Mucosa of rectum (tissue), 2 donors: ENCODE data around the gene FZD7.

Source experiments
- H3K27ac ChIP-seq, 2 donors: one replicate each; pipeline ENCODE4 v1.7.0; 2013; ENCODE audit warnings: inconsistent platforms in 2 of 2, low read depth in 2 of 2, low read length in 2 of 2
- H3K27me3 ChIP-seq, 2 donors: one replicate each; pipeline ENCODE4 v1.7.0; 2013; ENCODE audit warnings: low read length in 2 of 2; ENCODE audit not compliant: control insufficient read depth in 2 of 2, insufficient read depth in 2 of 2
- H3K36me3 ChIP-seq, 2 donors: one replicate each; pipeline ENCODE4 v1.7.0; 2013; ENCODE audit warnings: low read length in 2 of 2; ENCODE audit not compliant: control insufficient read depth in 2 of 2, insufficient read depth in 2 of 2
- H3K4me1 ChIP-seq, 2 donors: one replicate each; pipeline ENCODE4 v1.7.0; 2013; ENCODE audit warnings: low read length in 2 of 2, mild to moderate bottlenecking in 1 of 2; ENCODE audit not compliant: control insufficient read depth in 2 of 2, insufficient read depth in 2 of 2
- H3K4me3 ChIP-seq, 2 donors: one replicate each; pipeline ENCODE4 v1.7.0; 2013; ENCODE audit warnings: low read length in 2 of 2
- H3K9ac ChIP-seq, 2 donors: one replicate each; pipeline ENCODE4 v1.7.0; 2013; ENCODE audit warnings: low read length in 2 of 2, low read depth in 1 of 2, mild to moderate bottlenecking in 1 of 2
- H3K9me3 ChIP-seq, 2 donors: one replicate each; pipeline ENCODE4 v1.7.0; 2013; ENCODE audit warnings: low read length in 2 of 2; ENCODE audit not compliant: control insufficient read depth in 2 of 2
- donor health status: healthy.
- donor health status: Normal muscosa, but diverticular disease.

FZD7 gene

DNA sequence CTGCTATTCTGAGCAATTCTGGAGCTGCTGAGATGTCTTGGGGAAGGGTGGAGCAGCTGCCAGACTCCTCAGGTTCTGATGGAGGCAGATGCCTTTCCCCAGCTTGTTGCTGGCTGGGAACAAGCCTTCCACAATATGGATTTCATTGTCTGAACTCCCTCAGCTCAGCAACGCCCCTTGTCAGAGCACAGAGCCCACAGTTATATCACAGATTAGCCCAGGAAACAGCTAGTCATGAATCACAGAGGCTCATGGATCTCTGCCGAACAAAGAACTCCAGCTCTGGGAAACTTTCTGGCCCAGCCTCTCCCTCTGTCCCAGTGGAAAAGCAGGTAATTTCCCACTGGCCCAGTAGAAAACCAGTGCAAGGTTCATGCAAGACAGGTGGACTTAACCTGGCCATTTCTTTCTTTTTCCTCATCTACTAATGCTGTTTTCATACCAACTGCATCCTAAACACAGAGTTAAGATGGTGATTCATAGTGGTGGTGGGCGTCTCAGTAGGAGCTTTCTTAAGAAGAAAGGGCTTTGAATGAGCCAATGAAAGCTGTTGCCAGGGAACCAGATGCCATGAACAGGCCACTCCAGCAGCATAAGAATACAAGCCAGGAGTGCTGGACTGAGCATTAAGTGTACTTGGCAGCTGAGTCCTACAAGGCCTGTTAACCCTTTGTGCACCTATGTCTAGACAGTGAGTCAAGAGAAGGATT lies 30.7 kb downstream of the FZD7 start:
- H3K27ac ChIP-seq, result peak overlapping the region in 1 of 2 donors; percentile 20
- H3K36me3 ChIP-seq, result no peaks in the 10 kb centered on the region
- no peak overlapping the region for H3K9ac ChIP-seq
- H3K9me3 ChIP-seq, result no peaks in the 10 kb centered on the region
- no peak overlapping the region for H3K4me3 ChIP-seq
- H3K27me3 ChIP-seq, result no peaks in the 10 kb centered on the region
- peaks cover 6 to 11% of the 10 kb centered on the region in 2 donors for H3K4me1 ChIP-seq

DNA sequence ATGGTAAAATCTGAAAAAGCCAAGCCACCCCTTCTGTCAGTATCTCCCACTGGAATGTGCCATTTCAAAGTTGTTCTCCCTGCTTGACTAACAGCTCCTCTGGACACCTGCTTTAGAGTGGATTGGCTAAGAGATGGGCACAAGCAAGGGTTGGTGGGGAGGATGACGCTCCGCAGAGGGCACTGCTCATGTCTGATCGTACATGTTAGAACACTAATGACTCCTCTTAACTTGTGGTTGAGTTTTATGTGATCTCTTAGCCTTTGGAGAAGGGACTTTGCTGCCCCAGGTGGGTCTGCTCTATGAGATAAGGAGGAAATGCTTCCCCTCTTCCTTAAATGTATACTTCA lies 31.2 kb downstream of the FZD7 start:
- Histone ChIP-seq H3K27ac (no peak overlapping the region), H3K4me3 (no peak overlapping the region), H3K9ac (no peak overlapping the region), H3K27me3 (no peaks in the 10 kb centered on the region), H3K9me3 (no peaks in the 10 kb centered on the region), H3K4me1 (peaks cover 11 to 15% of the 10 kb centered on the region in 2 donors), H3K36me3 (no peaks in the 10 kb centered on the region)

DNA sequence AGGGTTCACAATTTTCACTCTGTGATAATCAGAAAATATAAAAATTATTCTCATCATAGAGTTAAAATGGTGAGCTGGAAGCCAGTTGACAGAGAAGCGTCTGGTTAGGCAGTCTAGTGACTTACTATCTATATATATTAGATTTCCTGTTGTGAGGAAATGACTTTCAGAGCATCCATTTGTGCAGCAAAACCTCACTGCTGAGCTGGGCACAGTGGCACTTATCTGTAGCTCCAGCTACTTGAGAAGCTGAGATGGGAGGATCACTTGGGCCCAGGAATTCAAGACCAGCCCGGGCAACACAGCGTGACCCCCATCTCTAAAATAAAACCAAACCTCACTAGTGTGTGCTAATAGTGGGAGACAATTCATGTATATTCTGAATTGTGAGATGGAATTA lies 32.2 kb downstream of the FZD7 start:
- Histone ChIP-seq H3K27ac (no peak overlapping the region), H3K4me1 (peaks cover 17 to 18% of the 10 kb centered on the region in 2 donors), H3K9ac (no peak overlapping the region), H3K9me3 (no peaks in the 10 kb centered on the region), H3K4me3 (no peak overlapping the region), H3K36me3 (no peaks in the 10 kb centered on the region), H3K27me3 (no peaks in the 10 kb centered on the region)

DNA sequence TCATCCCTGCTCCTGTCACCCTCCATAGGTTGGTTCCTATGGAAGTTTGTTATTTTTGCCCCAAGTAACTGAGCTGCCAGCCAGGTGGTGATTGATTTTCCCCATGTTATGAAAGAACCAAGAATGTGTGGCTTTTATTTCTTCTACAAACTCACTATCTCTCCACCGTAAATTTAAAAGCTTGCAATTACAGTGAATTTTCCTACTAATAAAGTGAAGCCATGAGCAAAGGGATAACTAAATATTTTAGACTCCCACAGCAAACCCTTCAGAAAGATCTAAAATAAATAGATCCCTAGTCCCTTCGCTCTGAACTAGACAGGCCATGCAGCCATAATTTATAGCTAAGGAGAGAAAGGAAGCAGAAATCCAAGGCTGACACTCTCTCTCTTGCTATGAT lies 33.2 kb downstream of the FZD7 start:
- Histone ChIP-seq H3K36me3 (no peaks in the 10 kb centered on the region), H3K4me1 (peaks cover 17 to 18% of the 10 kb centered on the region in 2 donors), H3K4me3 (no peak overlapping the region), H3K27ac (no peak overlapping the region), H3K9ac (no peak overlapping the region), H3K27me3 (no peaks in the 10 kb centered on the region), H3K9me3 (no peaks in the 10 kb centered on the region)

DNA sequence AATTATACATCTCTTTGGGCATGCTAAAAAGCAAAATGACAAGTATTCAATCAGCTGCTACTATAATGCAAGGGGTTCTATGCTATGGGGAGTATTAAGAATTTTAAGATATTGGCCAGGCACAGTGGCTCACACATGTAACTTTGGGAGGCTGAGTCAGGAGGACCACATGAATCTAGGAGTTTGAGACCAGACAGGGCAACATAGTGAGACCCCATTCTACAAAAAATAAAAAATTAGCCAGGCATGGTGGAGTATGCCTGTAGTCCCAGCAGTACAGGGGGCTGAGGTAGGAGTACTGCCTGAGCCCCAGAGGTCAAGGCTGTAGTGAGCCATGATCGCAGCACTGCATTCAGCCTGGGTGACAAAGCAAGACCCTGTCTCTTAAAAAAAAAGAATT lies 33.9 kb downstream of the FZD7 start:
- Histone ChIP-seq H3K4me1 (peaks cover 17 to 18% of the 10 kb centered on the region in 2 donors), H3K27ac (no peak overlapping the region), H3K9me3 (no peaks in the 10 kb centered on the region), H3K27me3 (no peaks in the 10 kb centered on the region), H3K36me3 (no peaks in the 10 kb centered on the region), H3K9ac (no peak overlapping the region), H3K4me3 (no peak overlapping the region)

DNA sequence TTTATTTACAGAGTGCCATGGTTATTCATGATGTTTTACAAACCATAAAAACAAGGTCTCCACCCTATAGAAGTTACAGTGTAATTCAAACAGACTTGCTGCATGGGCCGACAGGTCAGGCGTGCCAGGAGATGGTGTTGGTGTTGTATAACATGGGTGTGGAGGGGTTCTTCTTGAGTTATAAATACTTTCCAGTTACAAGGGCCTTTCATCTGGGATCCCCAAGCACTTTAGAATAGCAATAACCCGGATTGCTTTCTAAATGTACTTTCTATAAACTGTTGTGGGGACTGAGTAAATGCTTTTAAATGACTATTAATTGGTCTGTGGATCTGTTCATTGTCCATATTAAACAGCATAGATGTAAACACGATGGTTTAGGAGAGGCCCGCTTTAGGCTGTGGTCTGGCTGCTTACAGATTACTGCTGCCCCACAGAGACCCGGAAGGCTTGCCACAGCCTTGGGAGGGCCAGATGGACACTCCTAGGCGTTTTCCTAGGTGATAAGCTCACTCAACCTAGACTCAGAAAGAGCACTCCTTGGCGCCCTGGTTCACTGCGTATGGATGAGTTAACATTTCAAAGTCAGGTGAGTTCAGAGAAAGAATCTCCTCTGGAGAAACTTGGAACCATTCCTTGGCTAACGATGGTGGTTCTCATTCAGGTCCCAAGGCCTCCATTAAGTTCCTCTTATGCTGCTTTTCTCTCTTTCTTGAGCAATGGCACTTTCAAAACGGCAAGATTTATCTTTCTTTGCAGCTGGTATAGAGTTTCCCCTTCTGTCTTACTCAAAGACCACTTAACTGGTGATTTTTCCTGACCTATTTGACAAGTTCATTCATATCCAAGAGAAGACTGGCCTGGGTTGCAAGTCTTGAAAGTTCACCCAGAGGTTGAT lies 35.8 kb downstream of the FZD7 start:
- Histone ChIP-seq H3K36me3 (no peaks in the 10 kb centered on the region), H3K9ac (no peak overlapping the region), H3K4me1 (peaks cover 14 to 17% of the 10 kb centered on the region in 2 donors), H3K4me3 (peak overlapping the region; percentile 5 to 23), H3K27ac (peak overlapping the region; percentile 64 to 78), H3K27me3 (no peaks in the 10 kb centered on the region), H3K9me3 (no peaks in the 10 kb centered on the region)

DNA sequence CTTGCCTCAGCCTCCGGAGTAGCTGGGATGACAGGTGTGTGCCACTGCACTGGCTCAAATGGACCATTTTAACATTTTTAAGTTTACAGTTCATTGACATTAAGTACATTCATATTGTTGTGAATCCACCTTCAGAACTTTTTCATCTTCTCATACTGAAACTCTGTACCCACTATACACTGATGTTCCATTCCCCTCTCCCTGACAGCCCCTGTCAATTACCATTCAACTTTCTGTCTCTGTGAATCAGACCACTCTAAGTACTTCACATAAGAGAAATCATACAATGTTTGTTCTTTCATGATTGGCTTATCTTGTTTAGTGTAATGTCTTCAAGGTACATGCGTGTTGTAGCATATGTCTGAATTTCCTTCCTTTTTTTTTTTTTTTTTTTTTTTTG lies 37.5 kb downstream of the FZD7 start:
- Histone ChIP-seq H3K27ac (no peak overlapping the region), H3K27me3 (no peaks in the 10 kb centered on the region), H3K36me3 (no peaks in the 10 kb centered on the region), H3K4me1 (peaks cover 12 to 17% of the 10 kb centered on the region in 2 donors), H3K4me3 (no peak overlapping the region), H3K9me3 (no peaks in the 10 kb centered on the region), H3K9ac (no peak overlapping the region)

DNA sequence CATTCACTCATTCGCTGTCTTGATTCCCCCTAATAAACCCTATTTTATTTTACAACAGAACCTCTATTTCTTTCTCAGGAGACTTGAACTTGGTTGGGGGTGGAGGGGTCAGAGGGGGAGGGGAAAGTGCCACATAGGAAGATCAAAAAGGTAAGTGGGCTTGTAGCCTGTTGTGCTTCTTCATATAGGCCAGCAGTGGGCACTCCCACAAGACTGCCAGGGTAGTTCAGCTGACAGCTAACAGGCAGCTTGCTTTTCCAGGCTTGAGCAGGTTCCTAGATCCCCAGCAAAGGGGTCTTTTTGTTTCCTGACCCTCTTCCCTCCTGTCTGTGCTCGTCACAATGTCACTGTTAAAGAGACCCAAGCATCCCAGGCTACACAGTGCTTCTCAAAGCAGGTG lies 38.6 kb downstream of the FZD7 start:
- no peak overlapping the region for H3K27ac ChIP-seq
- peaks cover 12 to 17% of the 10 kb centered on the region in 2 donors for H3K4me1 ChIP-seq
- H3K4me3 ChIP-seq, result no peak overlapping the region
- H3K9me3 ChIP-seq, result no peaks in the 10 kb centered on the region
- H3K27me3 ChIP-seq, result no peaks in the 10 kb centered on the region
- H3K36me3 ChIP-seq, result no peaks in the 10 kb centered on the region
- no peak overlapping the region for H3K9ac ChIP-seq

DNA sequence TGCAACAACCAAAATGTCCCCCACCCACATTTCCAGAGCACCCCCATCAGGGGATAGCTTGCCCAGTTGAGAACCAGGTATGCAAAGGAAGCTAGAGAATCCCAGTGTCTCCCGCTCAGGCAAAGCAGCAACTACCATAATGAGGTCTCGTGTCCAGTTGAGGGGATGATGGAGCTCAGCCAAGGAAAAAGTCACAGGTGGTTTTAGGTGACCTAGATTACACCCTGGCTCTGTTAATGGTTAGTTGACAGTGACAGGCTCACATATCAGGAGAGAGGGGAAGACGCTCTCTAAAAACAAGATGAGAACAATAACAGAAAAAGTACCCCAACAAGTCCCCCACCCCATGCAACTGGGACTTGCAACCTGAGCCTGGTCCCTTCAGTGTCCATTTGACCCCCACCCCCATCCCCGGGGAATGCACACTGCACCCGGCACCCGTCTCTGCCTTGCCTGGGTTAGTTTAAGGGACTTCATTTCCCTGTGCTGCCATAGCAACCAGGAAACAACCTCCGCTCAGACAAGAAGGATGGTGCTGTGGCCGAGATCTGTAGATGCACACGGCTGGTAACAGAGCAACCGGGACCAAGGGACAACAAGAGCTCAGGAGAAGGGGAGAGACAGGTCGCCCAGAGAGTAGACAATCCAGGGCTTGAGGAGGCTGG lies 39.2 kb downstream of the FZD7 start, which contains the start of gene KIAA2012:
TSS of gene KIAA2012 (plus strand) at position 519 of the 665 bp plus-strand sequence. CDS start 373 bp downstream, outside the sequence.
- Histone ChIP-seq H3K27ac (no peak within 1 kb of the TSS), H3K36me3 (no peaks in the 10 kb centered on the region), H3K9me3 (no peaks in the 10 kb centered on the region), H3K27me3 (no peaks in the 10 kb centered on the region), H3K9ac (no peak within 1 kb of the TSS), H3K4me1 (peaks cover 12 to 17% of the 10 kb centered on the region in 2 donors), H3K4me3 (no peak within 1 kb of the TSS)

DNA sequence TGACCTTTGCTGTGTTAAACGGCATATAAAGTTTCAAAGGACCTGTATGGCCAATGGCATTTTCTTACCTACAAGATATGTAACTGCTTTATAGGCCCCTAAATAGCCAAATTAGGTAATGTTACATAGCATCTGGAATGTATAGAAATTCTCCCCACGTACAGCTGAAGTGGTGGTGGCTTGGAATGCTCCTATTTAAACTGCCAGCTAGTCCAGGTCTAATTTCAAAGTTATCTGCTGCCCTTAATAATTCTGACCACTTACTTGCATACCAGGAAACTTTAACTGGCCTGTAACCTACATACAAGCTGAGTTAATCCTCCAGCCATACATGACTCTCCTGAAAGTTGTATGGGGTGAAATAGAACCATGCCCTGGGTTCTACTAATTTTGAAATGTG lies 40.7 kb downstream of the FZD7 start:
- H3K4me3 ChIP-seq, result no peak overlapping the region
- no peaks in the 10 kb centered on the region for H3K9me3 ChIP-seq
- H3K4me1 ChIP-seq, result peaks cover 7 to 12% of the 10 kb centered on the region in 2 donors
- H3K27ac ChIP-seq, result no peak overlapping the region
- H3K36me3 ChIP-seq, result no peaks in the 10 kb centered on the region
- H3K27me3 ChIP-seq, result no peaks in the 10 kb centered on the region
- no peak overlapping the region for H3K9ac ChIP-seq
